DND-41 (cell line): ENCODE measurements around the gene B4GALT1.

Source experiments
- ATAC-seq: fragments of 200-7000 bp; cut with Tn5 transposase; 3 replicates; pipeline ENCODE4 v1.9.1; 2021; ENCODE audit warnings: low read depth; ENCODE audit not compliant: insufficient read depth
- DNase-seq: peaks from one replicate; pipeline ENCODE4 v3.0.0-alpha.2; 2020
- H2AFZ ChIP-seq: 2 replicates; pipeline ENCODE4 v1.6.0; 2012; ENCODE audit warnings: low read depth, low read length
- H3K27ac ChIP-seq: 2 replicates; pipeline ENCODE4 v1.5.1; 2012; ENCODE audit warnings: low read length, inconsistent platforms
- H3K27me3 ChIP-seq: fragments of 200-600 bp; sonication (generic); 2 replicates; pipeline ENCODE4 v1.6.0; 2012; ENCODE audit warnings: low read length, mild to moderate bottlenecking, inconsistent platforms; ENCODE audit not compliant: insufficient read depth, poor library complexity
- H3K36me3 ChIP-seq: 2 replicates; pipeline ENCODE4 v1.5.1; 2012; ENCODE audit warnings: low read length, inconsistent platforms; ENCODE audit not compliant: insufficient read depth
- H3K4me1 ChIP-seq: 2 replicates; pipeline ENCODE4 v1.5.1; 2012; ENCODE audit warnings: mild to moderate bottlenecking, low read length; ENCODE audit not compliant: insufficient read depth
- H3K4me2 ChIP-seq: 2 replicates; pipeline ENCODE4 v1.6.0; 2012; ENCODE audit warnings: mild to moderate bottlenecking, moderate library complexity, low read length, inconsistent platforms; ENCODE audit not compliant: insufficient read depth
- H3K4me3 ChIP-seq, 2 experiments: fragments of 200-600 bp in 1 of 2; shearing (Covaris generic) in 1 of 2; 2 replicates each; pipeline ENCODE4 v1.5.1; 2012 to 2016; ENCODE audit warnings: inconsistent platforms in 2 of 2, low read length in 2 of 2, mild to moderate bottlenecking in 2 of 2, low read depth in 1 of 2, moderate library complexity in 1 of 2
- H3K79me2 ChIP-seq: 2 replicates; pipeline ENCODE4 v1.6.0; 2012; ENCODE audit warnings: low read length, inconsistent platforms; ENCODE audit not compliant: insufficient read depth
- H3K9ac ChIP-seq: 2 replicates; pipeline ENCODE4 v1.6.0; 2012; ENCODE audit warnings: low read depth, mild to moderate bottlenecking, inconsistent platforms, low read length, moderate library complexity
- H3K9me3 ChIP-seq: 2 replicates; pipeline ENCODE4 v1.5.1; 2012; ENCODE audit warnings: low read length, moderate library complexity, mild to moderate bottlenecking, inconsistent platforms; ENCODE audit not compliant: insufficient read depth, severe bottlenecking
- H4K20me1 ChIP-seq: 2 replicates; pipeline ENCODE4 v1.6.0; 2012; ENCODE audit warnings: low read length; ENCODE audit not compliant: insufficient read depth
- CTCF ChIP-seq: IDR thresholded peaks from 2 replicates; pipeline ENCODE4 v1.5.1; 2012; ENCODE audit warnings: borderline replicate concordance, low read length, moderate library complexity, mild to moderate bottlenecking; ENCODE audit not compliant: poor library complexity, severe bottlenecking; ENCODE audit errors: extremely low read depth
- EZH2 ChIP-seq: IDR thresholded peaks from 3 replicates; pipeline ENCODE4 v1.6.1; 2012; ENCODE audit warnings: borderline replicate concordance, low read depth, mild to moderate bottlenecking, moderate library complexity, low read length, inconsistent platforms; ENCODE audit not compliant: severe bottlenecking

The B4GALT1 gene

GRCh38 chr9:33177086-33177485 lies 9.9 kb upstream of the B4GALT1 start:
- no peak overlapping the region for H3K4me2 ChIP-seq
- DNase-seq (no peak), ATAC-seq (no peak)
- no peaks in the 10 kb centered on the region for H3K36me3 ChIP-seq
- TF ChIP-seq CTCF: no peak
- no peak for TF ChIP-seq EZH2
- no peaks in the 10 kb centered on the region for H3K4me1 ChIP-seq
- no peak overlapping the region for H2AFZ ChIP-seq
- H3K9ac ChIP-seq: no peak overlapping the region
- H3K9me3 ChIP-seq: no peaks in the 10 kb centered on the region
- no peaks in the 10 kb centered on the region for H4K20me1 ChIP-seq
- no peak overlapping the region for H3K27ac ChIP-seq
- H3K4me3 ChIP-seq: no peak overlapping the region
- no peaks in the 10 kb centered on the region for H3K79me2 ChIP-seq
- H3K27me3 ChIP-seq: no peaks in the 10 kb centered on the region

- no peak overlapping the region for H3K4me3 ChIP-seq
- H2AFZ ChIP-seq: no peak overlapping the region; the same call in 1 of the 2 replicates
- H3K27ac ChIP-seq: no peak overlapping the region
- no peak for DNase-seq
- no peaks in the 10 kb centered on the region for H3K36me3 ChIP-seq
- H3K9ac ChIP-seq: no peak overlapping the region
- TF ChIP-seq EZH2: no peak
- TF ChIP-seq CTCF: no peak
- H3K4me2 ChIP-seq: no peak overlapping the region
- H3K4me1 ChIP-seq: no peaks in the 10 kb centered on the region
- no peak for ATAC-seq
- H3K79me2 ChIP-seq: no peaks in the 10 kb centered on the region
- no peaks in the 10 kb centered on the region for H4K20me1 ChIP-seq
- no peaks in the 10 kb centered on the region for H3K27me3 ChIP-seq
- no peaks in the 10 kb centered on the region for H3K9me3 ChIP-seq
Measured at GRCh38 chr9:33175649-33176325, 8.7 kb upstream of the B4GALT1 start.

- Histone ChIP-seq H3K4me3 (no peak overlapping the region), H4K20me1 (no peaks in the 10 kb centered on the region), H3K27ac (no peak overlapping the region), H3K79me2 (no peaks in the 10 kb centered on the region), H3K4me2 (no peak overlapping the region), H3K9ac (no peak overlapping the region), H2AFZ (no peak overlapping the region), H3K36me3 (no peaks in the 10 kb centered on the region), H3K4me1 (peaks cover 10% of the 10 kb centered on the region), H3K9me3 (no peaks in the 10 kb centered on the region), H3K27me3 (no peaks in the 10 kb centered on the region)
- DNase-seq (no peak), ATAC-seq (no peak)
- TF ChIP-seq EZH2: no peak
- TF ChIP-seq CTCF: no peak
Measured at GRCh38 chr9:33172256-33173238, 5.4 kb upstream of the B4GALT1 start.
